COLO668 (cell line): Measurements from ENCODE around the gene NCKAP5.

ENCODE experiments used
- DNase-seq: peaks from one replicate; lab custom pipeline; 2025; ENCODE audit not compliant: unreplicated experiment; lab: John Stamatoyannopoulos, UW

Gene NCKAP5

GRCh38 chr2:133568172-133568571 lies at the start of gene NCKAP5:
TSS of gene NCKAP5 (minus strand) at chr2:133568463. CDS start at chr2:133517526, 50,937 bp downstream.
- DNase-seq: peak; percentile 67

GRCh38 chr2:133609664-133610063 lies 41.4 kb upstream of the NCKAP5 start:
- DNase-seq: no peak

- DNase-seq: no peak
These were observed 40.0 kb upstream of the NCKAP5 start for GRCh38 chr2:133608291-133608690.

- no peak for DNase-seq
These were observed 39.4 kb upstream of the NCKAP5 start for GRCh38 chr2:133607679-133608078.

GRCh38 chr2:133606616-133607015 lies 38.4 kb upstream of the NCKAP5 start:
- no peak for DNase-seq

GRCh38 chr2:133605766-133606137 lies 37.5 kb upstream of the NCKAP5 start:
- DNase-seq: no peak

- DNase-seq: no peak
These were observed 36.9 kb upstream of the NCKAP5 start for GRCh38 chr2:133605011-133605765.

GRCh38 chr2:133603109-133603508 lies 34.8 kb upstream of the NCKAP5 start:
- DNase-seq: no peak

GRCh38 chr2:133602538-133602937 lies 34.3 kb upstream of the NCKAP5 start:
- DNase-seq: no peak

- DNase-seq: no peak
These were observed 32.1 kb upstream of the NCKAP5 start for GRCh38 chr2:133600266-133600928.

- DNase-seq: no peak
These were observed 31.5 kb upstream of the NCKAP5 start for GRCh38 chr2:133599811-133600210.

GRCh38 chr2:133599211-133599803 lies 31.0 kb upstream of the NCKAP5 start:
- no peak for DNase-seq

GRCh38 chr2:133598769-133599168 lies 30.5 kb upstream of the NCKAP5 start:
- no peak for DNase-seq

- DNase-seq: no peak
These were observed 28.6 kb upstream of the NCKAP5 start for GRCh38 chr2:133596701-133597393.

- peak; percentile 64 for DNase-seq
These were observed 22.9 kb upstream of the NCKAP5 start for GRCh38 chr2:133591164-133591563.

- no peak for DNase-seq
These were observed 21.2 kb upstream of the NCKAP5 start for GRCh38 chr2:133589456-133589855.

GRCh38 chr2:133588144-133588543 lies 19.9 kb upstream of the NCKAP5 start:
- DNase-seq: no peak

- no peak for DNase-seq
These were observed 18.7 kb upstream of the NCKAP5 start for GRCh38 chr2:133586978-133587377.

GRCh38 chr2:133581010-133581760 lies 12.9 kb upstream of the NCKAP5 start:
- DNase-seq: peak; percentile 49

GRCh38 chr2:133579274-133579673 lies 11.0 kb upstream of the NCKAP5 start:
- DNase-seq: no peak

- DNase-seq: peak; percentile 17
These were observed 8.5 kb upstream of the NCKAP5 start for GRCh38 chr2:133576714-133577113.
